H9 (cell line): ENCODE results near the gene DCAF6. TPM values are rescaled to one million over a fixed set of nuclear protein-coding genes. Genes with fewer than 3 reads are reported as not detected.

Source experiments
- DNase-seq: peaks from one replicate; pipeline ENCODE4 v3.0.0-alpha.2; 2017
- H2AFZ ChIP-seq: one replicate; pipeline ENCODE4 v1.6.1; 2013; ENCODE audit warnings: mild to moderate bottlenecking, low read length, control low read depth, moderate library complexity
- H2AK5ac ChIP-seq: 2 replicates; pipeline ENCODE4 v1.6.1; 2013; ENCODE audit warnings: low read length, control low read depth, mixed read lengths; ENCODE audit not compliant: insufficient read length
- H2BK120ac ChIP-seq: one replicate; pipeline ENCODE4 v1.6.1; 2013; ENCODE audit warnings: low read depth, mild to moderate bottlenecking, low read length, control low read depth, inconsistent platforms; ENCODE audit not compliant: poor library complexity, severe bottlenecking
- H2BK12ac ChIP-seq: 2 replicates; pipeline ENCODE4 v1.6.1; 2013; ENCODE audit warnings: low read length, control low read depth, mixed read lengths, low read depth; ENCODE audit not compliant: insufficient read length
- H2BK15ac ChIP-seq: 2 replicates; pipeline ENCODE4 v1.6.1; 2013; ENCODE audit warnings: low read depth, low read length, control low read depth
- H2BK20ac ChIP-seq: one replicate; pipeline ENCODE4 v1.6.1; 2013; ENCODE audit warnings: low read depth, mild to moderate bottlenecking, low read length, control low read depth, inconsistent platforms; ENCODE audit not compliant: poor library complexity, severe bottlenecking
- H2BK5ac ChIP-seq: 2 replicates; pipeline ENCODE4 v1.6.1; 2013; ENCODE audit warnings: low read length, control low read depth, mixed read lengths; ENCODE audit not compliant: insufficient read length
- H3K14ac ChIP-seq: 2 replicates; pipeline ENCODE4 v1.6.1; 2013; ENCODE audit warnings: low read length, control low read depth; ENCODE audit not compliant: insufficient read depth
- H3K18ac ChIP-seq: 2 replicates; pipeline ENCODE4 v1.6.1; 2013; ENCODE audit warnings: low read depth, mild to moderate bottlenecking, mixed read lengths, low read length, control low read depth; ENCODE audit not compliant: insufficient read length
- H3K23ac ChIP-seq: 2 replicates; pipeline ENCODE4 v1.6.1; 2013; ENCODE audit warnings: low read length, control low read depth, mixed read lengths, low read depth; ENCODE audit not compliant: insufficient read length
- H3K23me2 ChIP-seq: 2 replicates; pipeline ENCODE4 v1.6.1; 2013; ENCODE audit warnings: low read depth, mild to moderate bottlenecking, mixed read lengths, low read length, control low read depth; ENCODE audit not compliant: insufficient read length, poor library complexity, severe bottlenecking
- H3K27ac ChIP-seq: 2 replicates; pipeline ENCODE4 v1.5.1; 2013; ENCODE audit warnings: low read length, control low read depth, mixed read lengths, low read depth; ENCODE audit not compliant: insufficient read length
- H3K27me3 ChIP-seq: 2 replicates; pipeline ENCODE4 v1.6.1; 2013; ENCODE audit warnings: low read length, control low read depth, inconsistent platforms; ENCODE audit not compliant: insufficient read depth
- H3K4ac ChIP-seq: 2 replicates; pipeline ENCODE4 v1.6.1; 2013; ENCODE audit warnings: low read depth, mild to moderate bottlenecking, control low read depth, inconsistent platforms, low read length, moderate library complexity
- H3K4me1 ChIP-seq: 2 replicates; pipeline ENCODE4 v1.6.1; 2013; ENCODE audit warnings: low read length, control low read depth, inconsistent platforms; ENCODE audit not compliant: insufficient read depth
- H3K4me2 ChIP-seq: 2 replicates; pipeline ENCODE4 v1.6.1; 2013; ENCODE audit warnings: low read length, control low read depth, mixed read lengths; ENCODE audit not compliant: insufficient read length, insufficient read depth
- H3K56ac ChIP-seq: 2 replicates; pipeline ENCODE4 v1.6.1; 2013; ENCODE audit warnings: low read depth, mild to moderate bottlenecking, mixed read lengths, low read length, control low read depth; ENCODE audit not compliant: insufficient read length
- H3K79me1 ChIP-seq: 2 replicates; pipeline ENCODE4 v1.6.1; 2013; ENCODE audit warnings: low read depth, mild to moderate bottlenecking, moderate library complexity, low read length, control low read depth, inconsistent platforms; ENCODE audit not compliant: insufficient read depth, poor library complexity, severe bottlenecking
- H3K79me2 ChIP-seq: 2 replicates; pipeline ENCODE4 v1.6.1; 2013; ENCODE audit warnings: low read length, control low read depth, inconsistent platforms; ENCODE audit not compliant: insufficient read depth
- H3K9ac ChIP-seq: 2 replicates; pipeline ENCODE4 v1.6.1; 2013; ENCODE audit warnings: low read length, control low read depth, mixed read lengths; ENCODE audit not compliant: insufficient read length; ENCODE audit errors: extremely low read depth
- H3K9me3 ChIP-seq: one replicate; pipeline ENCODE4 v1.6.1; 2013; ENCODE audit warnings: low read depth, low read length, inconsistent platforms; ENCODE audit not compliant: control insufficient read depth
- H3T11ph ChIP-seq: one replicate; pipeline ENCODE4 v1.6.1; 2013; ENCODE audit warnings: mild to moderate bottlenecking, low read length, control low read depth, inconsistent platforms
- H4K20me1 ChIP-seq: one replicate; pipeline ENCODE4 v1.6.1; 2013; ENCODE audit not compliant: control insufficient read depth, insufficient read length, insufficient read depth
- H4K5ac ChIP-seq: 2 replicates; pipeline ENCODE4 v1.6.1; 2013; ENCODE audit warnings: low read depth, mild to moderate bottlenecking, mixed read lengths, low read length, control low read depth; ENCODE audit not compliant: insufficient read length
- H4K8ac ChIP-seq: replicated peaks from 2 replicates; pipeline ENCODE4 v1.6.1; 2013; ENCODE audit warnings: low read length, control low read depth, mixed read lengths, low read depth; ENCODE audit not compliant: insufficient read length
- H4K91ac ChIP-seq: 2 replicates; pipeline ENCODE4 v1.6.1; 2013; ENCODE audit warnings: low read depth, mild to moderate bottlenecking, moderate library complexity, mixed read lengths, low read length, control low read depth; ENCODE audit not compliant: insufficient read length
- H3K27ac Mint-ChIP-seq, 3 experiments: 2 replicates in 2 of 3; 3 replicates in 1 of 3; pipeline ENCODE4 v1.8.0; 2020 to 2021; ENCODE audit warnings: mixed read lengths in 3 of 3, mild to moderate bottlenecking in 1 of 3, moderate library complexity in 1 of 3
- H3K27me3 Mint-ChIP-seq: 2 replicates; pipeline ENCODE4 v1.8.0; 2021; ENCODE audit warnings: low read depth, mild to moderate bottlenecking, moderate library complexity, mixed read lengths
- H3K36me3 Mint-ChIP-seq, 3 experiments: 2 replicates in 2 of 3; 3 replicates in 1 of 3; pipeline ENCODE4 v1.8.0; 2020 to 2021; ENCODE audit warnings: low read depth in 3 of 3, mixed read lengths in 3 of 3; ENCODE audit not compliant: insufficient read depth in 1 of 3
- H3K4me1 Mint-ChIP-seq, 2 experiments: 2 replicates each; pipeline ENCODE4 v1.8.0; 2020; ENCODE audit warnings: mixed read lengths in 2 of 2
- H3K4me3 Mint-ChIP-seq, 2 experiments: 2 replicates in 1 of 2; 3 replicates in 1 of 2; pipeline ENCODE4 v1.8.0; 2020 to 2021; ENCODE audit warnings: mild to moderate bottlenecking in 2 of 2, mixed read lengths in 2 of 2, moderate library complexity in 1 of 2
- H3K9me3 Mint-ChIP-seq, 2 experiments: 2 replicates in 1 of 2; 3 replicates in 1 of 2; pipeline ENCODE4 v1.8.0; 2020; ENCODE audit warnings: mild to moderate bottlenecking in 2 of 2, mixed read lengths in 2 of 2, moderate library complexity in 1 of 2
- WGBS: extraction: QIAGEN DNeasy Blood & Tissue Kit; methylation state at CpG from one replicate; pipeline ENCODE4 v1.1.7; 2013; ENCODE audit warnings: missing lambda C conversion rate, low lambda C conversion rate, mixed read lengths; ENCODE audit not compliant: insufficient read length; ENCODE audit errors: extremely low coverage; 5-methylcytosine and 5-hydroxymethylcytosine counted together
- total RNA-seq: library from RNA; stranded (reverse); gene quantifications from 2 replicates; pipeline ENCODE4 v1.2.1, GENCODE V29; 2021
- TF ChIP-seq, protein P1 (sequence below): fragments of 200-600 bp; sonication (generic); conservative IDR thresholded peaks from 3 replicates; pipeline ENCODE4 v1.8.0; 2021; ENCODE audit warnings: antibody characterized with exemption, mild to moderate bottlenecking

Gene DCAF6
- total RNA-seq, 1 experiment from 2014 or later: 16.0 TPM

DNA sequence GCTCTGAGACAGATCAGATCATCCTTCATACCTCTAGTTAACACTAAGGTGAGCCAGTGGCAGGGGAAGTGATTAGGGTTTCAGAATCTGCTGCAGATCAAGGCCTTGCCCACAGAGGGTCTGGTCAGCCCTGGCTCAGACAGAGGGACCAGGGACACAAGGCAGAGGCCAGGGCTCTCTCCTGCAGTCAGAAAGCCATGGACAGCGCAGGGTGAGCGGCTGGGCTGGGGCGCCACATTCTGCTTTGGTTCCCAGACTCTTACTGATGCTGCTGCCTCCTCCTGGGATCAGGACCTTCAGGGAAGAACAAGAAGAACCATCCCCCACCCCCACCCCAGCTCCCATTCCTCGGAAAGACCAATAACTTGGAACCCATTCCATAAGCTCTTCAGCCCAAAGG lies 157.1 kb downstream of the DCAF6 start:
- Histone ChIP-seq H3K27ac (no peak overlapping the region), H4K91ac (no peak overlapping the region), H3K27me3 (no peaks in the 10 kb centered on the region), H3K14ac (no peak overlapping the region), H3K9me3 (no peaks in the 10 kb centered on the region), H3K79me1 (no peaks in the 10 kb centered on the region), H3K56ac (no peak overlapping the region), H3K4me1 (no peaks in the 10 kb centered on the region), H3K79me2 (no peaks in the 10 kb centered on the region), H2BK12ac (no peak overlapping the region), H4K5ac (no peak overlapping the region), H2BK15ac (no peak overlapping the region), H4K20me1 (no peaks in the 10 kb centered on the region), H3K9ac (no peak overlapping the region), H2BK120ac (no peak overlapping the region), H2BK5ac (no peak overlapping the region), H2BK20ac (no peak overlapping the region), H3K23me2 (no peaks in the 10 kb centered on the region), H2AK5ac (no peak overlapping the region), H3K4me2 (no peak overlapping the region), H3K4ac (no peak overlapping the region), H2AFZ (no peak overlapping the region), H3T11ph (no peak overlapping the region), H3K18ac (no peak overlapping the region), H4K8ac (no peak overlapping the region), H3K23ac (no peak overlapping the region)
- no peaks in the 10 kb centered on the region for H3K9me3 Mint-ChIP-seq
- no peak overlapping the region for H3K4me3 Mint-ChIP-seq
- TF ChIP-seq, protein P1, sequence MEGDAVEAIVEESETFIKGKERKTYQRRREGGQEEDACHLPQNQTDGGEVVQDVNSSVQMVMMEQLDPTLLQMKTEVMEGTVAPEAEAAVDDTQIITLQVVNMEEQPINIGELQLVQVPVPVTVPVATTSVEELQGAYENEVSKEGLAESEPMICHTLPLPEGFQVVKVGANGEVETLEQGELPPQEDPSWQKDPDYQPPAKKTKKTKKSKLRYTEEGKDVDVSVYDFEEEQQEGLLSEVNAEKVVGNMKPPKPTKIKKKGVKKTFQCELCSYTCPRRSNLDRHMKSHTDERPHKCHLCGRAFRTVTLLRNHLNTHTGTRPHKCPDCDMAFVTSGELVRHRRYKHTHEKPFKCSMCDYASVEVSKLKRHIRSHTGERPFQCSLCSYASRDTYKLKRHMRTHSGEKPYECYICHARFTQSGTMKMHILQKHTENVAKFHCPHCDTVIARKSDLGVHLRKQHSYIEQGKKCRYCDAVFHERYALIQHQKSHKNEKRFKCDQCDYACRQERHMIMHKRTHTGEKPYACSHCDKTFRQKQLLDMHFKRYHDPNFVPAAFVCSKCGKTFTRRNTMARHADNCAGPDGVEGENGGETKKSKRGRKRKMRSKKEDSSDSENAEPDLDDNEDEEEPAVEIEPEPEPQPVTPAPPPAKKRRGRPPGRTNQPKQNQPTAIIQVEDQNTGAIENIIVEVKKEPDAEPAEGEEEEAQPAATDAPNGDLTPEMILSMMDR: no peak
- H3K4me1 Mint-ChIP-seq: peaks cover 2 to 6% of the 10 kb centered on the region in 2 experiments; a peak in 1 of 4 replicates
- no peaks in the 10 kb centered on the region for H3K27me3 Mint-ChIP-seq
- no peak for DNase-seq
- WGBS: no CpG with 5 or more reads among the region's 4 CpGs
- no peak overlapping the region; a peak in 1 of 7 replicates for H3K27ac Mint-ChIP-seq
- H3K36me3 Mint-ChIP-seq: peaks cover 4 to 10% (median 7%) of the 10 kb centered on the region in 3 experiments; a peak in 6 of 7 replicates
